Dendritic cell treated with granulocyte-macrophage colony-stimulating factor and Interleukin-4, amounts not matched to agents 40 ng/mL and 50 ng/mL, for 4 days (primary cell): Measurements from ENCODE around the gene CDH1.
A peak's percentile ranks its signal among the peaks of the same experiment; 100 is the strongest.

Experiments used
- H3K27ac Mint-ChIP-seq: one replicate; pipeline ENCODE4 v1.8.0; 2022; ENCODE audit warnings: mild to moderate bottlenecking, mixed read lengths
- H3K27me3 Mint-ChIP-seq: one replicate; pipeline ENCODE4 v1.8.0; 2022; ENCODE audit warnings: mild to moderate bottlenecking, mixed read lengths
- H3K36me3 Mint-ChIP-seq: one replicate; pipeline ENCODE4 v1.8.0; 2022; ENCODE audit warnings: low read depth, mixed read lengths
- H3K4me1 Mint-ChIP-seq: one replicate; pipeline ENCODE4 v1.8.0; 2022; ENCODE audit warnings: low read depth, mixed read lengths
- H3K4me3 Mint-ChIP-seq: one replicate; pipeline ENCODE4 v1.8.0; 2022; ENCODE audit warnings: mild to moderate bottlenecking, moderate library complexity, mixed read lengths
- H3K9me3 Mint-ChIP-seq: one replicate; pipeline ENCODE4 v1.8.0; 2022; ENCODE audit warnings: mixed read lengths
- intact Hi-C: fragments of 100-400 bp; cut with micrococcal nuclease; formaldehyde crosslinking; loops from one replicate; pipeline ENCODE4 v1.15.0; 2022

The CDH1 gene

DNA sequence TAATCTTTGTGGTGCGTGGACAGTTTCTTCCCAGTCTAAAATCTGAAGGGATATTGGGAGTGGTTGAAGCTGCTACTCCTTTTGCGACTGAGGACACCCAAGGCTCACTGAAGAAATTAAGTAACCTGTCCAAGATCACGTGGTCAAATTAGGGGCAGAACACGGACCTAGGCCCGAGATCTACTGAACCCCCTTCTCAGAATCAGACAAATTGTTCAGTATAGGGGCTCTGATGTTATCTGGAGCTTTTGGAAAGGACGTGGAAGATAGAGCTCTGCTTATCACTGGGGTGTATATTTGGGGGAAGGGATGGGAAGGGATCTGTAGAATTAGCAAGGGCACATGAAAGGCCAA is 107.1 kb downstream of the CDH1 start:
- peak overlapping the region; percentile 88 for H3K27ac Mint-ChIP-seq
- intact Hi-C loops, result no loop called here

DNA sequence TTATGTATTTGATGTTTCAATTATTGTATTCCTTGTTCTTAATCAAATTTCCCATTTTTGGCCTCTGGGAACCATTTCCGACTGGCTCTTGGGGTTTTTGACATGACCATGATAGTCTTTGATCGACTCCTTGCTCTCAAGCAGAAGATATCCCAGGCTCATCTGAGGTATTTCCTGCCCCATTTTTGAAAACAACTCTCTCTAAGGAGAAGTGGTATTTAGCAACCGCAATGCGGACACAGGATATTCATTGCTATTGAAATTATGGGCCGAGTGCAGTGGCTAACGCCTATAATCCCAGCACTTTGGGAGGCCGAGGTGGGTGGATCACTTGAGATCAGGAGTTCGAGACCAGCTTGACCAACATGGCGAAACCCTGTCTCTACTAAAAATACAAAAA is 111.7 kb downstream of the CDH1 start:
- intact Hi-C loops, result loop anchor here (5.0 kb wide), 1 partner anchor 321 kb away; no protein-coding TSS in a partner anchor
- H3K9me3 Mint-ChIP-seq, result no peaks in the 10 kb centered on the region
- H3K4me1 Mint-ChIP-seq, result peaks cover 17% of the 10 kb centered on the region
- H3K36me3 Mint-ChIP-seq, result peaks cover 3% of the 10 kb centered on the region
- peaks cover 2% of the 10 kb centered on the region for H3K27me3 Mint-ChIP-seq
- H3K4me3 Mint-ChIP-seq, result no peak overlapping the region
- no peak overlapping the region for H3K27ac Mint-ChIP-seq

More for the DNA sequence above, 107.1 kb downstream of the CDH1 start:
- Mint-ChIP-seq H3K9me3 (no peaks in the 10 kb centered on the region), H3K4me3 (peak overlapping the region; percentile 93), H3K36me3 (peaks cover 10% of the 10 kb centered on the region), H3K4me1 (peaks cover 23% of the 10 kb centered on the region), H3K27me3 (peaks cover 18% of the 10 kb centered on the region)

DNA sequence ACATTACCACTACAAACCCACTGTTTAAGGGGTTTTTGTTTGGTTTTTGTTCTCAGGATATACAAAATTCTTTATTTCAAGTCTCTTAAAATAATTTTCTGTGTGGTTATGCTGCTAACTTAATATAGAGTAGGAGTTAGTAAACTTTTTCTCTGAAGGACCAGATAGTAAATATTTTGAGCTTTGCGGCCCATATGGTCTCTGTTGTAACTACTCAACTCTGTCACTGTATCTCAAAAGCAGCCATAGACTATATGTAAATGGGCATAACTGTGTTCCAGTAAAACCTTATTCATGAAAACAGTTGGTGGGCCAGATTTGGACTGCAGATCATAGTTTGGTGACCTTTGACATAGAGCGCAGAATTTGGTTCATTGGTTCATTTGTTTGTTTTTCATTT is 113.4 kb downstream of the CDH1 start:
- Mint-ChIP-seq H3K4me3 (no peak overlapping the region), H3K4me1 (peaks cover 11% of the 10 kb centered on the region), H3K36me3 (no peaks in the 10 kb centered on the region), H3K27ac (no peak overlapping the region), H3K9me3 (no peaks in the 10 kb centered on the region), H3K27me3 (peaks cover 2% of the 10 kb centered on the region)
- intact Hi-C loops, result no loop called here

DNA sequence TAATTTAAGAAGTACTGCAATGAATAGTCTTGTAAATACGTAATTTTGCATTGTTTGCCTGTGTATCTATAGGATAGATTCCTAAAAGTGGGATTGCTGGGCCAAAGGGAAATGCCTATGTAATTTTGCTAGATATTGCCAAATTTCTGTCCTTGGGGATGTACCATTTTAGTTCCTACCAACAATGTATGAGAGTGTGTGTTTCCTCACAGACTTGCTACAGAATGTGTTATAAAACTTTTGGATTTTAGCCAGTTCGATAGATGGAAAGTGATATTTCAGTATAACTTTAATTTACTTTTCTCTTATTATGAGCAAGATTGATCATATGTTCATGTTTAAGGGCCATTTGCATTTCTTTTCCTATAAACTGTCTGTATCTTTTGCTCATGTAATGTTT is 114.5 kb downstream of the CDH1 start:
- intact Hi-C loops, result no loop called here
- Mint-ChIP-seq H3K9me3 (no peaks in the 10 kb centered on the region), H3K27me3 (peaks cover 2% of the 10 kb centered on the region), H3K4me3 (no peak overlapping the region), H3K4me1 (peaks cover 11% of the 10 kb centered on the region), H3K27ac (no peak overlapping the region), H3K36me3 (no peaks in the 10 kb centered on the region)

- intact Hi-C loops, result no loop called here
These were observed 120.4 kb downstream of the CDH1 start for GRCh38 chr16:68857479-68857878.

DNA sequence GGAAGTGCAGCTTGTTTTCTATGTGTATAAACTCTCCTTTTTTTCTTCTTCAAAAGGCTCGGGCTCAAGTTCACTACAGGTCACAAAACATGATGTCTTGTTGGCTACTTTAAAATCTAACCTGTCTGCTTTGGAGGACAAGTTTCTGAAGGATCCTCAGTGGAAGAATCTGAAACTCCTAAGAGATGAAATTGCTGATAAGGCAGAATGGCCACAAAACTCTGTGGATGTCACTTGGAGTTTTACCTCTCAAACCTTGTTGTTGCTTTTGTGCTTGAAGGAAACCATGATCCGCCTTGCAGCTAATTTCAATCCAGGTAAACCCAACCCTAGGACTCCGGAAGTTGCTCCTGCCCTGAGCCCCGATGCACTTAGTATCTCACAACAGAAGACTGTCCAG is 122.7 kb downstream of the CDH1 start:
- Mint-ChIP-seq H3K27me3 (peaks cover 1% of the 10 kb centered on the region), H3K4me3 (no peak overlapping the region), H3K9me3 (no peaks in the 10 kb centered on the region), H3K4me1 (peaks cover 11% of the 10 kb centered on the region), H3K27ac (no peak overlapping the region), H3K36me3 (peaks cover 49% of the 10 kb centered on the region)
- intact Hi-C loops, result no loop called here

More at GRCh38 chr16:68857479-68857878, 120.4 kb downstream of the CDH1 start:
- Mint-ChIP-seq H3K9me3 (no peaks in the 10 kb centered on the region), H3K27ac (no peak overlapping the region), H3K4me3 (no peak overlapping the region), H3K27me3 (peaks cover 1% of the 10 kb centered on the region), H3K4me1 (peaks cover 6% of the 10 kb centered on the region), H3K36me3 (peaks cover 26% of the 10 kb centered on the region)

GRCh38 chr16:68860978-68861892 is 124.1 kb downstream of the CDH1 start:
- Mint-ChIP-seq H3K36me3 (peaks cover 50% of the 10 kb centered on the region), H3K9me3 (no peaks in the 10 kb centered on the region), H3K4me1 (peaks cover 18% of the 10 kb centered on the region), H3K27ac (no peak overlapping the region), H3K27me3 (peaks cover 1% of the 10 kb centered on the region), H3K4me3 (no peak overlapping the region)
- intact Hi-C loops, result no loop called here

DNA sequence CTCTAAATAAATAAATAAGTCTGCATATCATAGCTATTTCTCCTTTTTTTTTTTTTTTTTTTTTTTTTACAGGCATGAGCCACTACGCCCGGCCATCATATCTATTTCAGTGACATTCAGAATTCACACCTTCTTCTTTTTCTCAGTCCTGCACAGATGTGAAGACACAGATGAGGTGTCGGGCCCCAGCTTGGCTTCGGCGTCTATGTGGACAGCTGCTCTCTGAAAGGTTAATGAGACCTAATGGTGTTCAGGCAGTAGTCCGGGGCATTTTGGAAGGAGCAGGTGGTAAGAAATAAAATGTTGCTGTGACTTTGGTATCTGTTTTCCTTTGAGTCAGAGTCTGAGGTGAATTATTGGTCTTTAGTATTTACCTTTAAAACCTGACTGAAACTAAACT is 129.8 kb downstream of the CDH1 start:
- Mint-ChIP-seq H3K36me3 (peaks cover 72% of the 10 kb centered on the region), H3K4me1 (peaks cover 12% of the 10 kb centered on the region)

DNA sequence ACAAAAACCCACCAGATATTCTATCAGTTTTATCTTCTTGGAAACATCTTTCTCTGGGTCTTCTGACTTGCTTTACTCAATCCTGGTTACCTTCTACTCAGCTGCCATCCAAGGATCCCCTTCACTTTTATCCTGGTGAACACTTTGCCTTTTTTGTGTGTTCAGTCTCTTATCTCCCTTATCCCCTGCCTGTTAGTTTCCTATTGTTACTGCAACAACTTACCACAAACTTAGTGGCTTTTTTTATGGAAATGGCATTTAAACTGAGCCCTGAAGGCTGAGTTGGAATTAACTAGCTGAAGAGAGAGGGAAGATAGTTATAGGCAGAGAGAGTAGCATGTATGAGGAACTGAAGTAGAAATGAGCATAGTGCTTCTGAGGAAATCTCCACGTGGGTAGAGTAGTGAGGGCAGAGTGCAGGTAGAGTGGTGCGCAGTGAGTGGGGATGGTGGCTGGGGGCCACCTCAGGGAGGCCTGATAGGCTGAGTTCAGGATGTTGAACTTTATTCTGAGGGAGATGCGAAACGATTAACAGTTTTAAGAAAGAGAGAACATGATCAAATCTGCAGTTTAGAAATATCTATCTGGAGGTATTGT is 132.5 kb downstream of the CDH1 start:
- H3K27ac Mint-ChIP-seq, result no peak overlapping the region
- peaks cover 70% of the 10 kb centered on the region for H3K36me3 Mint-ChIP-seq
- no peaks in the 10 kb centered on the region for H3K27me3 Mint-ChIP-seq
- no peak overlapping the region for H3K4me3 Mint-ChIP-seq
- peaks cover 9% of the 10 kb centered on the region for H3K4me1 Mint-ChIP-seq
- intact Hi-C loops, result no loop called here
- H3K9me3 Mint-ChIP-seq, result no peaks in the 10 kb centered on the region

More for the DNA sequence above, 129.8 kb downstream of the CDH1 start:
- intact Hi-C loops, result no loop called here
- Mint-ChIP-seq H3K9me3 (no peaks in the 10 kb centered on the region), H3K27me3 (no peaks in the 10 kb centered on the region), H3K4me3 (no peak overlapping the region), H3K27ac (no peak overlapping the region)

DNA sequence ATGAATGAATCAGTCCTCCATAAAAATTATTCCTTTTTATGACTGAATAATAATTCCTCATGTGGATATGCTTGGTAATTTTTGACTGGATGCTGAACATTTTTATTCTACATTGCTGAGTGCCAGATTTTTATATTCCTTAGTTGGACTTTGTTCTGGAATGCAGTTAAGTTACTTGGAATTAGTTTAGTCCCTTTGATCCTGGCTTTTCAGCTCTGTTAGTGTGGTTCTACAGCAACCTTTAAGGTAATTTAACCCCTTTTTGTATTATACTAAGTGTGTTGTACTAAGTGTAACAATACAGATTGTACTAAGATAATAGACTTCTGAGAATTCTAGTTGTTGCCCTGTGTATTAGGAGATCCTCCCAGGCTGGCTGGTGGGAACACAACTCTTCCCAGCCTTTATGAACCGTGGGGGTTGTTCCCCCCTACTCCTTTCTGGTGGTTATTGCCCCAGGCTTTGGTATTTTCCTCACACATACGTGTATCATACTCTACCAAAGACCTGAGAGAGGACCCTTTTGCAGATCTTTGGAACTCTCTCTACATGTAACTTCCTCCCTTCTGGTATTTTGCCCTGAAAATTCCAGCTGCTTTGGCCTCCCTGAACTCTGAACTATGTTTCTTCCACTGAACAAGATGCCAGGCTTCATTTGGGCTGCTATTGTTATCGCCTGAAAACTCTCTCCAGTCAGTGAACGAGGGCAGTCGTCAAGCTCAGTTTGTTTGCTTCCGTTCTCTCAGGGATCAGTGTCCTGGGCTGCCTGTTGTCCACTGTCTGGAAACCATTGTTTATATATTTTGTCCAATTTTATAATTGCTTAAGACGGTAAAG is 136.8 kb downstream of the CDH1 start:
- H3K27me3 Mint-ChIP-seq, result no peaks in the 10 kb centered on the region
- intact Hi-C loops, result no loop called here
- no peak overlapping the region for H3K27ac Mint-ChIP-seq
- peaks cover 94% of the 10 kb centered on the region for H3K36me3 Mint-ChIP-seq
- H3K4me3 Mint-ChIP-seq, result no peak overlapping the region
- no peaks in the 10 kb centered on the region for H3K9me3 Mint-ChIP-seq
- H3K4me1 Mint-ChIP-seq, result no peaks in the 10 kb centered on the region

- intact Hi-C loops, result no loop called here
- peaks cover 91% of the 10 kb centered on the region for H3K36me3 Mint-ChIP-seq
- no peak overlapping the region for H3K4me3 Mint-ChIP-seq
- no peak overlapping the region for H3K27ac Mint-ChIP-seq
- no peaks in the 10 kb centered on the region for H3K27me3 Mint-ChIP-seq
- H3K4me1 Mint-ChIP-seq, result no peaks in the 10 kb centered on the region
- H3K9me3 Mint-ChIP-seq, result no peaks in the 10 kb centered on the region
These were observed 138.8 kb downstream of the CDH1 start for GRCh38 chr16:68875871-68876270.

- H3K36me3 Mint-ChIP-seq, result peaks cover 85% of the 10 kb centered on the region
- no peaks in the 10 kb centered on the region for H3K27me3 Mint-ChIP-seq
- intact Hi-C loops, result no loop called here
- no peaks in the 10 kb centered on the region for H3K9me3 Mint-ChIP-seq
- no peak overlapping the region for H3K27ac Mint-ChIP-seq
- H3K4me3 Mint-ChIP-seq, result no peak overlapping the region
- peaks cover 8% of the 10 kb centered on the region for H3K4me1 Mint-ChIP-seq
These were observed 146.6 kb downstream of the CDH1 start for GRCh38 chr16:68883685-68884084.

GRCh38 chr16:68884401-68884800 is 147.3 kb downstream of the CDH1 start:
- Mint-ChIP-seq H3K9me3 (no peaks in the 10 kb centered on the region), H3K27ac (no peak overlapping the region), H3K4me3 (no peak overlapping the region), H3K27me3 (no peaks in the 10 kb centered on the region), H3K36me3 (peaks cover 82% of the 10 kb centered on the region), H3K4me1 (peaks cover 8% of the 10 kb centered on the region)
- intact Hi-C loops, result no loop called here
